ENCODE results near the gene ARRB2. TPM values are rescaled to one million over a fixed set of nuclear protein-coding genes. Genes with fewer than 3 reads are reported as not detected.

ARRB2 gene
- total RNA-seq, 3 donors from 2014 or later = 25.2 to 67.4 (median 42.3) TPM

DNA sequence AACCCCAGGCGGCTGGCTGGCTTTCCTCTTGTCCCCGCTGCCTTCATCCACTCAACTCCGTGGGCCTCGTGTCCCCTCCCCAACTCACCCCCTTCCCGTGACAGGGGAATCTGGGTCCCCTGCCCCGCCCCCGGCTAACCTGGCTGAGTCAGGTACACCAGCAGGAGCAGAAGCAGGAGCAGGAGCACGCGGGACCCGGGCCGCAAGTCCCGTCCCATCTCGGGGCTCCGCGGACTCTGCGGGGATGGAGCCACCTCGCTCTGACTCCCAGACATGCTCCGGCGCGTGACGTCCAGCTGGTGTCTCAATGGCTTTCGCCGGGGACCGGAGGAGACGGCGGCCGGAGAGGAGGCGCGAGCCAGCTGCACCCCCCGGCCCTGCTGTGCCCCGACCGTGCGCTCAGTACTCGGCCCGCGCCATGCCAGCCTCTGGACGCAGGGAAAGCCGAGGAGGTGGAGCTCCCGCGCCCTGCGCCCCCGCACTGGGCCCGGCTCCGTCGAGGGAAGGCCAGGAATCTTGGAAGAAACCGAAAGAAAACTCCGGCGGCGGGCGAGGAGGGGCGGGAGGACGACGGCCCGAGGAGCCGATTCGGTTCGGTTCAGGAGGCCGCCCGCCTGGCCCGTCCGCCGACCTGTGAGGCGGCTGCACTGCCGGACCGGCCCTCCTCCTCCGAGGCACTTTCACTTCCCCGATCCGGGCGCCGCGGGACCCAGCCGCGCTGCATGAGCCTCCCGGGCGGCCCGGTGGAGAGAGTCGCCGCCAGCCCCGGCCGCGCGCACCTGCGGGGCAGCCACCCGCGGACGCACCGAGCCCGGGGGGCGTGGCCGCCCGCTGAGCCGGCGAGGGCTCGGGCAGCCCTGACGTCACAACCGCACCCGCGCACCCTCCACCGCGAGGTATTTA lies 28.9 kb downstream of the ARRB2 start, which contains the start of the genes CXCL16 and ZMYND15:
TSS of gene CXCL16 (minus strand) at position 807 of the 903 bp plus-strand sequence. CDS start at position 218, 589 bp downstream.
TSS of gene ZMYND15 (plus strand) at position 712 of the 903 bp plus-strand sequence. CDS start 716 bp downstream, outside the sequence.
- H3K9me3 ChIP-seq = no peaks in the 10 kb centered on the region
- peak; percentile 59 to 63 for DNase-seq (ENCODE audit: low spot score in 2 of 2)
- intact Hi-C loops (cut with DNase I; ENCODE audit: low total_unique reads) = loop anchor here (10.0 kb wide), 1 partner anchor 145 kb away; no protein-coding TSS in a partner anchor
- H3K36me3 ChIP-seq = no peaks in the 10 kb centered on the region
- H3K27me3 ChIP-seq = no peaks in the 10 kb centered on the region
- peak within 1 kb of the TSS; percentile 87 to 91 (median 89) for H3K4me3 ChIP-seq
- TF ChIP-seq, protein P1, sequence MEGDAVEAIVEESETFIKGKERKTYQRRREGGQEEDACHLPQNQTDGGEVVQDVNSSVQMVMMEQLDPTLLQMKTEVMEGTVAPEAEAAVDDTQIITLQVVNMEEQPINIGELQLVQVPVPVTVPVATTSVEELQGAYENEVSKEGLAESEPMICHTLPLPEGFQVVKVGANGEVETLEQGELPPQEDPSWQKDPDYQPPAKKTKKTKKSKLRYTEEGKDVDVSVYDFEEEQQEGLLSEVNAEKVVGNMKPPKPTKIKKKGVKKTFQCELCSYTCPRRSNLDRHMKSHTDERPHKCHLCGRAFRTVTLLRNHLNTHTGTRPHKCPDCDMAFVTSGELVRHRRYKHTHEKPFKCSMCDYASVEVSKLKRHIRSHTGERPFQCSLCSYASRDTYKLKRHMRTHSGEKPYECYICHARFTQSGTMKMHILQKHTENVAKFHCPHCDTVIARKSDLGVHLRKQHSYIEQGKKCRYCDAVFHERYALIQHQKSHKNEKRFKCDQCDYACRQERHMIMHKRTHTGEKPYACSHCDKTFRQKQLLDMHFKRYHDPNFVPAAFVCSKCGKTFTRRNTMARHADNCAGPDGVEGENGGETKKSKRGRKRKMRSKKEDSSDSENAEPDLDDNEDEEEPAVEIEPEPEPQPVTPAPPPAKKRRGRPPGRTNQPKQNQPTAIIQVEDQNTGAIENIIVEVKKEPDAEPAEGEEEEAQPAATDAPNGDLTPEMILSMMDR (IDR thresholded peaks at IDR 0.05) = no peak
- TF ChIP-seq POLR2AphosphoS5 (IDR thresholded peaks at IDR 0.05) (peak in 2 of 3 donors; percentile 26 to 47), POLR2A (IDR thresholded peaks at IDR 0.05) (no peak)
- no peaks in the 10 kb centered on the region for H3K4me1 ChIP-seq
- H3K27ac ChIP-seq = peak within 1 kb of the TSS; percentile 88 to 89

DNA sequence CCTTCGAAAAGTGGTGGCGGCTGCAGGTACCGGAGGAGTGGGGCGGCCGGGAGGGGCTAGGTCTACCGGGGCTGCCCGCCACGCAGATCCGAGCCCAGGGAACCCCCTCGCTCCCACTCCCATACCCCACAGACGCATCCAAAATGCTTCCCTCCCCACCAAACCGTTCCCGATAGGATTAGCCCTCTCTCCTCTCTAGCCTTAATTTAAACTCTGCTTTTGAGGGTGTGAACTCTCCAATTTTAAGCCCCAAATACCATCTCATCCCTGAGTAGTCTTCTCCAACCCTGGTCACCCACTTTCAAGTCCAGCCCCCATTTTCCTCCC lies 29.6 kb downstream of the ARRB2 start:
- Histone ChIP-seq H3K4me3 (peak overlapping the region; percentile 87 to 91 (median 89)), H3K36me3 (no peaks in the 10 kb centered on the region), H3K4me1 (no peaks in the 10 kb centered on the region), H3K27ac (peak overlapping the region; percentile 88 to 89), H3K27me3 (no peaks in the 10 kb centered on the region), H3K9me3 (no peaks in the 10 kb centered on the region)
- intact Hi-C loops (cut with DNase I; ENCODE audit: low total_unique reads) = no loop called here
- DNase-seq (ENCODE audit: low spot score in 2 of 2) = no peak
- TF ChIP-seq, protein P1 (IDR thresholded peaks at IDR 0.05) = no peak
- TF ChIP-seq POLR2AphosphoS5 (IDR thresholded peaks at IDR 0.05) = no peak

DNA sequence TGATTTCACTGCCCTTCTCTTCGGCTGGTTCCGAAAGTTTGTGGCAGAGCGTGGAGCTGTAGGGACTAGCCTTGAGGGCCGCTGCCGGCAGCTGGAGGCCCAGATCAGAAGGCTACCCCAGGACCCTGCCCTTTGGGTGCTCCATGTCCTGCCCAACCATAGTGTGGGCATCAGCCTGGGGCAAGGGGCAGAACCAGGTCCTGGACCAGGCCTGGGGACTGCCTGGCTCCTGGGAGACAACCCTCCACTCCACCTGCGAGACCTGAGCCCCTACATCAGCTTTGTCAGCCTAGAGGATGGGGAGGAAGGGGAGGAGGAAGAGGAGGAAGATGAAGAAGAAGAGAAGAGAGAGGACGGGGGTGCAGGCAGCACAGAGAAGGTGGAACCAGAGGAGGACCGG lies 30.2 kb downstream of the ARRB2 start:
- no peaks in the 10 kb centered on the region for H3K27me3 ChIP-seq
- H3K4me3 ChIP-seq = no peak overlapping the region
- no peaks in the 10 kb centered on the region for H3K4me1 ChIP-seq
- H3K27ac ChIP-seq = peak overlapping the region in 1 of 2 donors; percentile 89
- H3K36me3 ChIP-seq = no peaks in the 10 kb centered on the region
- intact Hi-C loops (cut with DNase I; ENCODE audit: low total_unique reads) = no loop called here
- TF ChIP-seq POLR2AphosphoS5 (IDR thresholded peaks at IDR 0.05) (no peak), POLR2A (IDR thresholded peaks at IDR 0.05) (no peak)
- TF ChIP-seq, protein P1 (IDR thresholded peaks at IDR 0.05) = no peak
- no peak for DNase-seq (ENCODE audit: low spot score in 2 of 2)
- no peaks in the 10 kb centered on the region for H3K9me3 ChIP-seq

DNA sequence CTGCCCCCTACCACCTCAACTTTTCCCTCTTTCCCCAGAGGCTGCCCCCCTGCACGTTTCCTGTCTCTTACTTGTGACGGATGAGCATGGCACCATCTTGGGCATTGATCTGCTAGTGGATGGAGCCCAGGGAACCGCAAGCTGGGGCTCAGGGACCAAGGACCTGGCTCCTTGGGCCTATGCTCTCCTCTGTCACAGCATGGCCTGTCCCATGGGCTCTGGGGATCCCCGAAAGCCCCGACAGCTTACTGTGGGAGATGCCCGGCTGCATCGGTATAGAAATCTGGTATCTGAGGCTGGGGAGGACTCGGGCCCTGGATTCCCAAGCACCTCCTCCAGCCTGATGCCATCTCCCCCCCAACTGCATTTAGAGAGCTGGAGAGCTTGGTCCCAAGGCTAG lies 31.1 kb downstream of the ARRB2 start:
- intact Hi-C loops (cut with DNase I; ENCODE audit: low total_unique reads) = no loop called here

More for the DNA sequence above, 31.1 kb downstream of the ARRB2 start:
- TF ChIP-seq POLR2A (IDR thresholded peaks at IDR 0.05) = no peak
- TF ChIP-seq, protein P1 (IDR thresholded peaks at IDR 0.05) = no peak
- no peak for TF ChIP-seq POLR2AphosphoS5 (IDR thresholded peaks at IDR 0.05)
- Histone ChIP-seq H3K36me3 (no peaks in the 10 kb centered on the region), H3K4me1 (no peaks in the 10 kb centered on the region), H3K27me3 (no peaks in the 10 kb centered on the region), H3K27ac (no peak overlapping the region), H3K9me3 (no peaks in the 10 kb centered on the region), H3K4me3 (no peak overlapping the region)
- no peak for DNase-seq (ENCODE audit: low spot score in 2 of 2)
